MG63 (cell line): Measurements from ENCODE around the gene ATPAF2. TPM values are rescaled to one million over a fixed set of nuclear protein-coding genes. Genes with fewer than 3 reads are reported as not detected.

Experiments used
- DNase-seq: peaks from one replicate; pipeline ENCODE4 v3.0.0-alpha.2; 2020
- H3K27me3 ChIP-seq: fragments of 250-450 bp; sonication (Bioruptor Pico); 2 replicates; pipeline ENCODE4 v1.5.1; 2020; ENCODE audit warnings: mild to moderate bottlenecking, moderate library complexity
- H3K36me3 ChIP-seq: fragments of 250-450 bp; sonication (Bioruptor Pico); 2 replicates; pipeline ENCODE4 v1.5.1; 2020; ENCODE audit warnings: mild to moderate bottlenecking, moderate library complexity
- H3K4me3 ChIP-seq: fragments of 250-450 bp; sonication (Bioruptor Pico); 2 replicates; pipeline ENCODE4 v1.5.1; 2020; ENCODE audit warnings: mild to moderate bottlenecking, moderate library complexity
- H3K9me3 ChIP-seq: fragments of 250-450 bp; sonication (Bioruptor Pico); 2 replicates; pipeline ENCODE4 v1.5.1; 2020; ENCODE audit warnings: mild to moderate bottlenecking, moderate library complexity
- total RNA-seq: library from RNA; depleted of rRNA; stranded (reverse); fragments of >200 nt; shearing (Covaris generic); gene quantifications from 2 replicates; pipeline ENCODE4 v1.2.3, GENCODE V29; 2014; ENCODE audit warnings: low replicate concordance

Gene ATPAF2
- total RNA-seq, 1 experiment from 2014 or later: 39.0 TPM

DNA sequence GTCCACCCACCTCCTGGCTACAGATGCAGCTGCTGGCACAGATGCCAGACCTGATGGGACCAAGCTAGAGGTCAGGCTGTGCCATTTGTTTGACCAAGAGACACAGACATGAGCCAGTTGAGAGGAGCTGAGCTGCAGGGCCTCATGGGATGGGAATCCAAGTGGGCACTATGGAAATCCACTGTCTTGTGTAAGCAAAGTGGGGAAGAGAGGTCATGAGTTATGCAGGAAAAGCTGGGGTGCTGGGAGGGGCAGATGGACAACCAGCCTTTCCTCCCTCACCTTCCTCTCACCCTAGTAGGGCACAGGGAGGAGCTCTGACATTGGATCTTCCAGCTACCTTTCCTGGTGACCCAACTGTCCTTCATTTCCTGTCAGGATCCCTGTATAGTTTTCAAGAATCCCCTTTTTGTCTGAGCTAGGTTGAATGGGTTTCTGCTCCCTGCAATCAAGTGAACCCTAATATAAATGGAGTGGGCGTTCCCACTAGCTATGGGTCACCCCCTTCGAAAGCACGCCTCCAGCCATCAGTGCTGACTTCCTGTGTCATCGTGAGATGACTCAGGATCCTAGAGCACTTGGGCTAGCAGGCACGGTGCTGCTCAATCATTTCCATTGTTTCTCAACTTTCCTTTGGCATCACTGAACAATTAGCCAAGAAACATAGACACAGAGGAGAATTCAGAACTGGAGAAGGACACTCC is 13.6 kb downstream of the ATPAF2 start:
- no peaks in the 10 kb centered on the region for H3K9me3 ChIP-seq
- no peak for DNase-seq
- no peak overlapping the region for H3K4me3 ChIP-seq
- H3K36me3 ChIP-seq: no peaks in the 10 kb centered on the region
- no peaks in the 10 kb centered on the region for H3K27me3 ChIP-seq

DNA sequence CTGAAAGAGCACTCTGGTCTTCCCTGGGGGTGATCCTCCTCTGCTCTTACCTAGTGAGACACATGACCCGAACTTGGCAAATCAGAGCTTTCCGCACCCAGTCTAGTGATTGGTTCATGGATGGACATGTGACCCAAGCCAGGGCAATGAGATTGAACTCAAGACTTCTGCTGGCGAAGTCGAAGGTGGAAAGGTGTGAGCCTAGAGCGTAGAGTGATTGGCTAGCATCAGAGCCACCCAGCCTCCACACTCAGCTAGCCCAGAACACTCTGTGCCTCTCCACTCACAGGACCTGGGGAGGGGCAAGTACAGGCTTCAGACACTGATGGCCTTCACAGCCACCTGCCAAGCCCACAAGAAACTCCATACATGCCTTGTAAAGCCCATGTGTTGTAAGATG is 17.6 kb downstream of the ATPAF2 start:
- no peaks in the 10 kb centered on the region for H3K27me3 ChIP-seq
- H3K9me3 ChIP-seq: no peaks in the 10 kb centered on the region
- H3K36me3 ChIP-seq: no peaks in the 10 kb centered on the region
- no peak overlapping the region for H3K4me3 ChIP-seq
- no peak for DNase-seq

DNA sequence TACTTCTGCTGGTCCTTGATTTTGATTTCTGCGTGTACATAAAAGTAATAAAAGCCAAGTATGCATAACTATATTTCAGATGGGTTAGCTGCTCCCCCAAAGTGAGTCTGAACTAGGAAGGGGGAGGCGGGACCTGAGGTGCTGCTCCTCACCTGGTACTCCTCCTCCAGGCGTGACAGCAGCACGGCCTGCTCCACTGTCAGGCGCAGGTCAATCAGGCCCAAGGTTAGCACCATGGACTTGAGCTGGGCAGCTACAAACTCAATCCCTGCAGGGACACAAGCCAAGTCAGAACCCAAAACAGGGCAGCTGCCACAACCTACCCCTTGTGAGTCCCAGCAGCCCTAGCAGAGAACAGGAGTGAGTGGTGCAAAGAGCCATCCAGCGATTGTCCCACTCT is 18.0 kb downstream of the ATPAF2 start:
- DNase-seq: no peak
- no peaks in the 10 kb centered on the region for H3K36me3 ChIP-seq
- H3K27me3 ChIP-seq: no peaks in the 10 kb centered on the region
- H3K4me3 ChIP-seq: no peak overlapping the region
- no peaks in the 10 kb centered on the region for H3K9me3 ChIP-seq

DNA sequence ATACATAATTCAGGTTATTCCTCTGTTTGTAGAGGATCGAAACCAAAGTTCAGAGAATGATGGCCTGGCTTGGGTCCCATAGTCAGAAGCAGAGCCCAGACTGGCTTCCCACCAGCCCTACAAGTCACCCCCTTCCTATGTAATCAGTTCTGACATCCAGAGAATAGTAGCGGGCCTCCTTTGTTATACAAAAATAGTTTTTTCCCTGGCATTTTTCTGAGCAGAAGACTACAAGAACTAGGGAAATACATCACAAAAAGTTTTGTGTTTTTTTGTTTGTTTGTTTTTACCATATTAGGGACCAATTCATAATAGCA is 19.2 kb downstream of the ATPAF2 start:
- DNase-seq: no peak
- Histone ChIP-seq H3K27me3 (no peaks in the 10 kb centered on the region), H3K4me3 (no peak overlapping the region), H3K36me3 (no peaks in the 10 kb centered on the region), H3K9me3 (no peaks in the 10 kb centered on the region)

DNA sequence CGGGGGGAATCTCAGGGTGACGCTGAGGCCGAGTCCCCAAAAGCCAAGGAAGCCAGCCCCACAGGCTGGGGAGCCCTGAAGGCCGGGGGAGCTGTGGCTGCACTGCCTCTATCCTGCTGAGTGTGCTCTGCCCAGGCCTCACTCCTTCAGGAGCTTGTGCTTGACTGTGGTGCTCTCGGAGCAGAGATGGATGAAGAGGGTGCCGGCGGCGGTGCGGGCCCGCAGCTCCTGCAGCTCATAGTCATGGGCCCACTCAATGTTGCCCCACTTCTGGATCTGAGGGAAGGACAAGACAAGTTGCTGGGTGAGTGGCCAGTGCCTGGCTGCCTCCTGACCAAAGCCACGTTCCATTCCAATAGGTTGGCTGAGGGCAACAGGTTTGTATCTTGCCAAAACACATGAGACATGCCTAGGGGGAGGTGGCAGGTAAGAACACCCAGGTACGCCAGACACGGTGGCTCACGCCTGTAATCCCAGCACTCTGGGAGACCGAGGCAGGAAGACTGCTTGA is 20.5 kb downstream of the ATPAF2 start:
- no peaks in the 10 kb centered on the region for H3K27me3 ChIP-seq
- no peak for DNase-seq
- no peak overlapping the region for H3K4me3 ChIP-seq
- no peaks in the 10 kb centered on the region for H3K9me3 ChIP-seq
- no peaks in the 10 kb centered on the region for H3K36me3 ChIP-seq

DNA sequence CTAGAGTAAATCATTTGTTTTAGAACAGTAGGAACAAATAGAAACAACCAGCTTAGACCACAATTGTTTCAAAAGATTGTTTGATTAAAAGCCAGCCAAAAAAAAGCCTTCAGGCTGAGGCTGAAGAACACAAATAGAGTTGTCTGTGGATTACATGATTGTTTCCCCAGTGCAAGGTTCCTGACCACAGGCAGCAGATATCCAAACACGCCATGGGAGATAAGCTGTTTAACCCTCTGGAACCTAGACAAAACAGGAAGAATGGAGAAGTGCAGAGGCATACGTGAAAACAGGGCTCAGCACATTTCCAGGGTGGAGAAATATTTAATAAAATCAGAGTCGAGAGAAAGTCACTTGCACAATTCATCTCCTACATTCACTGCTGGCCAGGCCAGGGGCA is 21.0 kb downstream of the ATPAF2 start:
- no peak for DNase-seq
- H3K9me3 ChIP-seq: no peaks in the 10 kb centered on the region
- no peak overlapping the region for H3K4me3 ChIP-seq
- no peaks in the 10 kb centered on the region for H3K36me3 ChIP-seq
- no peaks in the 10 kb centered on the region for H3K27me3 ChIP-seq

DNA sequence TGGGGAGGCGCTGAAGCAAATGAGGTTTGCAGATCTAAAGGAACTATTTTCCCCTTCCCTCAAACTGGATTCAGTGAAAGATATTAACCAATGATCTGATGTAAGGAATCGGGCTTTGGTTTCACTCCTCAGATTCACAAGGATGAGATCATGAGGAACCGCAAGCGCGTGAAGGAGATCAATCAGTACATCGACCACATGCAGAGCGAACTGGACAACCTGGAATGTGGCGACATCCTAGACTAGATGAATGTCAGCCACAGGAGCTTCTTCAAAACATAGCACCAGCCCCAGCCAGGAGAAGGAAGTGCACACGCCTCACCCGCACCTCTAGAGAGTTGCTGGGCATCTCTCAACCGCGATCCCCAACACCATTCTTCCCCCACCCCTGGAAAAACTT is 22.5 kb downstream of the ATPAF2 start:
- Histone ChIP-seq H3K27me3 (no peaks in the 10 kb centered on the region), H3K9me3 (no peaks in the 10 kb centered on the region), H3K36me3 (no peaks in the 10 kb centered on the region), H3K4me3 (no peak overlapping the region)
- no peak for DNase-seq

DNA sequence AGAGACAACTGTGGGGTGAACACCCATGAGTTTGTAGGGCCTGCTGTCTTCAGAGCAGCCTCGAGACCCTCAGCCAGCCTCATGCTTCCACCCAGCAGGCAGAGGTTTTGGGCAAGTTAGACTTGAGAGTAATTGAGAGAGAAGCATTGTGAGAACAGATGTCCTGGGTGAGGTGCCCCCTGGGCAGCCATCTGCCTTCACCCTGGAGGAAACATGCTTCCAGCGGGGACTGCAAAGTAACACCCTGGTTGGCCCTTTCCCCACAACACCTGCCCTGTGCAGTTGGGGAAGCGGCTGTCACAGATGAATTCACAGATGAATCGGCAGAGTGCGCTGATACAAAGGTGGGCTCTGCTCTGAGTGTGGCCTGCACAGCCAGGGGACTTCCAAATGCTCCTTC is 23.4 kb downstream of the ATPAF2 start:
- DNase-seq: no peak
- Histone ChIP-seq H3K36me3 (no peaks in the 10 kb centered on the region), H3K9me3 (no peaks in the 10 kb centered on the region), H3K27me3 (no peaks in the 10 kb centered on the region), H3K4me3 (no peak overlapping the region)

DNA sequence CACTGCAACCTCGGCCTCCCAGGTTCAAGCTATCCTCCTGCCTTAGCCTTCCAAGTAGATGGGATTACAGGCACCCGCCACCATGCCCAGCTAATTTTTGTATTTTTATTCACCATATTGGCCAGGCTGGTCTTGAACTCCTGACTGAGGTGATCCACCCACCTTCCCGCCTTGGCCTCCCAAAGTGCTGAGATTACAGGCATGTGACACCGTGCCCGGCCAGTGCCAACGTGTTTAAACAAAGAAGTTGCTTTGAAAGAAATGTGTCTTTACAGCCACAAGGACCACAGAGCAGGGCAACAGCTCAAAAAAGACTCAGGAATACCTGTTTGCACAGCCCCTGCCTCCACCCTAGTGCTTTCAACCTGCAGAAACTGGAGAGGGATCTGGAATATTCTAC is 25.0 kb downstream of the ATPAF2 start:
- no peak for DNase-seq
- H3K36me3 ChIP-seq: no peaks in the 10 kb centered on the region
- no peak overlapping the region for H3K4me3 ChIP-seq
- H3K9me3 ChIP-seq: no peaks in the 10 kb centered on the region
- H3K27me3 ChIP-seq: no peaks in the 10 kb centered on the region

DNA sequence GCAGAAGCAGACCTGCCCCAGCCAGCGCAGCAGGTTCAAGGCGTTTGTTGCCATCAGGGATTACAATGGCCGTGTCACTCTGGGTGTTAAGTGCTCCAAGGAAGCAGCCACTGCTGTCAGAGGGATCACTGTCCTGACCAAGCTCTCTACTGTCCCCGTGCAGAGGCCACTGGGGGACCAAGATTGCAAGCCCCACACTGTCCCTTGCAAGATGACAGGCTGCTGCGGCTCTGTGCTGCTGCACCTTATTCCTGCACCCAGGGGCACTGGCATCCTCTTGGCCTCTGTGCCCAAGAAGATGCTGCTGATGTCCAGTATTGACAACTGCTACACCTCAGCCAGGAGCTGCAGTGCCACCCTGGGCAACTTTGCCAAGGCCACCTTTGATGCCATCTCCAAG is 27.7 kb downstream of the ATPAF2 start:
- no peaks in the 10 kb centered on the region for H3K27me3 ChIP-seq
- no peaks in the 10 kb centered on the region for H3K36me3 ChIP-seq
- H3K9me3 ChIP-seq: no peaks in the 10 kb centered on the region
- H3K4me3 ChIP-seq: no peak overlapping the region
- DNase-seq: no peak

DNA sequence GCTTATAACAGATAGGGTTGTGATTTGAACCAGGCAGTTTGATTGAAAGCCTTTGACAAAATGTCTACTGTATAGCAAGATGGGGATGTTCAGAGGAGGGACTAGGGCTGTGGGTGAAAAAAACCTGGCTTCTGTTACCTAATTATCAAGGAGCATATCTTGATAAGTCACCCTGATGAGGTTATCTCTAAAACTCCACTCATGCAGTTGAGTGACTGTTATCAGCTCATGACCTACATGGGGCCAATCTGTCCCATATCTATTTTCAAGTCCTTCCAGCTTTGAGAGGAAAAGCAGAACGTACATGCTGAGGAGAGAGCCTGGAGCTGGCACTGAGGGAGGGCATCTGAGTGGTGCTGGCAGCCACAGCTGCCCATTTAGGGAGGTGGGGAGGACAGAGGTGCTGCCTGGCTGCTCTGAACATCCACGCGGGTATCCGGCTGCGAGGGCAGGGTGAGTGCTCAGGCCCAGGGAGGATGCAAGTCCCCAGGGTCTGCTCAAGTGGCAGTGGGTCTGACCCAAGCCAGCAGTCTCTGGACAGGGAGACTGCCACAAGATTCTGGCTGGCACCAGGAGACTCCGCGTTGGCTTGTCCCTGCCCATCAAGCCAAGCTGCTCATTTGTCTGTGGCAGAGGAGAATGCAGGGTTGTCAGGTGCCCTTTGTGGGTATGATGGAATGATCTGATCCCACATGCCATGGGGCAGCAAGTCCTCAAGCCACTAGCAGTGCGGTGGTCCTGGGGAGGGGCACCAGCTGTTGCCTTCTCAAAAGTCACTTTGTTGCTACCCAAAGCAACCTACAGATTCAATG is 29.2 kb downstream of the ATPAF2 start:
- Histone ChIP-seq H3K4me3 (no peak overlapping the region), H3K27me3 (no peaks in the 10 kb centered on the region), H3K36me3 (no peaks in the 10 kb centered on the region), H3K9me3 (no peaks in the 10 kb centered on the region)
- DNase-seq: no peak

DNA sequence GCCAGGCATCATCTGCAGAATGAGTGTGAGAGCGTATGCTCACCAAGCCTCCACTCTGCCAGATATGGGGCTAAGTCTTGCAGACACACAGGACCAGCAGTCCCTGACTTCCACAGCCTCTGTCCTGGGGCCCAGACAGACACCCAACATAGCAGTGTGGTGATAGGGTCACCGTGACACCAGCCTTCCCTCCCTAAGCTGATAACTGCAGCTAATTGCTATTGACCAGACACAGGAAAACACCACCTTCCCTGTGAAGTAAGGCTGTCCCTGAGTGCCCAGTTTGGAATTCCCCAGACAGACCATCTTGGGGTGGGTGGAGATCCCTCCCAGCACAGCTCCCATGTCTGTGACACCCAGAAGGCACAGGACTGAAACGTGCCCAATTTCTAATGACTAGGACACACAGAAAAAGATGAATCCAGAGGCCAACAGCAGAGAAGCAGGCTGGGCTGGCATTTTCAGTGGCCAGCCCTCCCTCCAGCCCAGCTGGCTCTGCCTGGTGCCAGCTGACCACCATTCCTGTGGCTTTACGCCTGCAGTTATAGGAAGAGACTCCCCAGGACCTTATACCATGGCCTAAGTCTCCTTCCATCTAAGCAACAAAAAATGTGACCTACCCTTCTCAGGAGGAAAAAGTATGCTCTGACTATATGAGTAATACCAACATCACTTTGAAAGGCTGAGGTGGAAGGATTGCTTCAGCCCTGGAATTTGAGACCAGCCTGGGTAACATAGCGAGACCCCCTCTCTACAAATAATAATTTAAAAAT is 30.3 kb downstream of the ATPAF2 start:
- Histone ChIP-seq H3K4me3 (no peak overlapping the region), H3K36me3 (no peaks in the 10 kb centered on the region), H3K9me3 (no peaks in the 10 kb centered on the region), H3K27me3 (no peaks in the 10 kb centered on the region)
- DNase-seq: peak; percentile 78

DNA sequence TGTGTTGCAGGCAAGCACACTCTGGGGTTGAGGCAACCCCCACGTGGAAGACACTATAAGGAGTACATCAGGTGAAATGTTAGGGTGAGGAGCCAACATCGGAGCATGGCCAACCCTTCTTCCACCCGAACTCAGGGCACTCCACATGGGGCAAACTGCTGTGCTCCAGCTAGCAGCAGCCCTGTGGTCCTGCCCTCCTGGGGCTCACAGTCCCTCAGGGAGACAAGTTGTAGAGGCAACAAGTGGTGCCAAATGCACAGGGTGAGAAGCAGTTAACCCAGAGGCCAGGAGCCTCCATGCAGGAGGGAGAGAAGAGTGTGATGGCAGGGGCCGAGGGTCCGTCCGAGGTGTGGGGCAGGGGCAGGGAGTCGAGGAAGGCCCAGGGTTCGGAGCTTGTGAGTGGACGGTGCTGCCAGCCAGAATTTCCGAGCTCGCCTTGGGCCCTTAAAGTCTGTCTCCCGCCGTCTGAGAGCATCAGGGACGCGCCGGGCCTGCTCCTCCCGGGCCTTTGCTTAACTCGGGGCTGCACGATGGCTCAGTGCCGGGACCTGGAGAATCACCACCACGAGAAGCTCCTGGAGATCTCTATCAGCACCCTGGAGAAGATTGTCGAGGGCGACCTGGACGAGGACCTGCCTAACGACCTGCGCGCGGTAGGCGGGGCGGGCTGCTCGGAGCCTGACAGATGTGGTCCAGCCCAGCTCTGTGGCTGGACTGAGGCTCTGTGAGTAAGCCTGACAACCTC is 32.3 kb downstream of the ATPAF2 start:
- H3K27me3 ChIP-seq: no peaks in the 10 kb centered on the region
- no peak for DNase-seq
- no peak overlapping the region for H3K4me3 ChIP-seq
- no peaks in the 10 kb centered on the region for H3K9me3 ChIP-seq
- no peaks in the 10 kb centered on the region for H3K36me3 ChIP-seq

DNA sequence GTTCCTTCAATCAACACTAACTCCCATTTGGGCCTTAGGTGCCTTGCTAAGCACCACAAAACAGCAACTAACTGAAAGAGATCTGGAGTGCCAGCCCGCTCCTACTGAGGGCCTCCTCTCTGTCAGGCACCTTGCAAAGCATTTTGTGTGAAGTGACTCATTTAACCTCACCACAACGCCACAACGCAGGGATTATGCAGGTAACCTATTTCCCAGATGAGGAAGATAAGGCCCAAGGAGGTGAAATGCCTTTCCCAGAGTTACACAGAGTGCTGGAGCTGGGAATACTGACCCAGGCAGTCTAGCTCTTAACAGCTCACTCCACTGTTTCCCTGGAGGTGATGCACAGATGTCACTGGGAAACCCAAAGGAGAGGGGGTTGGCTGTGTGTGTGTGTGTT is 33.5 kb downstream of the ATPAF2 start:
- H3K4me3 ChIP-seq: no peak overlapping the region
- no peaks in the 10 kb centered on the region for H3K27me3 ChIP-seq
- no peak for DNase-seq
- H3K36me3 ChIP-seq: no peaks in the 10 kb centered on the region
- H3K9me3 ChIP-seq: no peaks in the 10 kb centered on the region

DNA sequence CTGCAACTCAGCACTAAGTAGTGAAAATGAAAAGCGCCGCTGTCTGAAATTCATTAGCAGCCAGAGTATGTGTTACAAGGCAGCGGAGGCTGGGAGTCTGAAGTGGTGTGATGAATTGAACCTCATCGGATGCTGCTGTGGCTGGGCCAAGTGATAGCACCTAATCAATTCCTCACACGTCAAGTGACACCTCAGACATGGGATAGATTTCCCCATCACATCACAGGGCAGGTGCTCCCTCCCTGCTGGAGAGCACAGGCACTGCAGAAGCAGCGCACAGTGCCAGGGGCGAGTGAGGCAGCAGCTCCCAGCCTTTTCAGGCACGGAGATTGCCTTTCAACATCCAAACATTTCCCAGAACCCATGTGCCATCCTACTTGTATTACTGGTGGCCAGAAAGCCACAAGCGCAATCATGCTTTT is 34.1 kb downstream of the ATPAF2 start:
- Histone ChIP-seq H3K36me3 (no peaks in the 10 kb centered on the region), H3K9me3 (no peaks in the 10 kb centered on the region), H3K4me3 (no peak overlapping the region), H3K27me3 (no peaks in the 10 kb centered on the region)
- no peak for DNase-seq

DNA sequence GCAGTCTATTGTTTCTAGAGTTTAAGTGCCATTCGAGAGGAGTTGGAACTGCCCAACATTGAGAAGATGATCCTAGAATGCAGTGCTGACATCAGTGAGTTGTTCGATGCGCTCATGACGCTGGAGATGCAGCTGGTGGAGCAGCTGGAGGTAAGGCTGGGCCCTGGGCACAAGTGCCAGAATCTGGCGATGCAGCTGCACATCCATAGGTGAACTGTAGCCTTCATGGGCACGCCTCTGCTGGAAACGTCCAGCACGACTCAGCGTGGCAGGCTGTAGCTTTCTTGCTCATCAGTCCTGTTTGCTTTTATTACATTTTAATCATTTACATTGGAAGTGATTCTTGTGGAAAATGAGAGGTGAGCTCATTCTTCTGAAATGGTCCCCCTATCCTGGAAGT is 34.6 kb downstream of the ATPAF2 start:
- no peaks in the 10 kb centered on the region for H3K36me3 ChIP-seq
- H3K4me3 ChIP-seq: no peak overlapping the region
- DNase-seq: peak; percentile 57
- no peaks in the 10 kb centered on the region for H3K27me3 ChIP-seq
- H3K9me3 ChIP-seq: no peaks in the 10 kb centered on the region

DNA sequence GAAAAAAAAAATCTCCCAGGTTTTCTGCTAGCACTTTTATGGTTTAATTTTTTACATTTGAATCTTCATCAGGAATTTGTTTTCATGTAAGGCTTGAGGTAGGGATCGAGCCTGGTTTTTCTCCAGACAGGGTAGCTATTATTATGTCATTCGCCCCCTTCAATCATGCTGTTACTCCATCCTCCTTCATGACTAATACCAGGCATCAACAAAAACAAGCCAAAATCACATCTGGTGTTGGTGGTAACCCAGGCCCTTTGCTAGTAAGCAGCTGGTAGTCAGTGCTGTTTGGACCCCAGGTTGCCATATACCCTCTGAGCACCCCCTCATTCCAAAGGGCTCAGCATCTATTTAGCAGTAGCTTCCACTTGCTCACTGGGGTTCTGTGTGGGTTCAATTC is 36.8 kb downstream of the ATPAF2 start:
- Histone ChIP-seq H3K27me3 (no peaks in the 10 kb centered on the region), H3K9me3 (no peaks in the 10 kb centered on the region), H3K4me3 (no peak overlapping the region), H3K36me3 (no peaks in the 10 kb centered on the region)
- DNase-seq: no peak
